Liver (tissue), 3 donors: Measurements from ENCODE around the gene DNAAF8.

Experiments used
- ATF3 ChIP-seq: IDR thresholded peaks from 2 replicates; pipeline ENCODE4 v1.6.1; 2016; ENCODE audit warnings: antibody characterized with exemption
- CTCF ChIP-seq: fragments of 150-350 bp; IDR thresholded peaks from 2 replicates; pipeline ENCODE4 v1.5.1; 2017; ENCODE audit warnings: improper control_type of control experiment, low read depth, low read length; ENCODE audit not compliant: missing input control
- FOXA1 ChIP-seq: IDR thresholded peaks from 2 replicates; pipeline ENCODE4 v1.6.1; 2016; ENCODE audit warnings: antibody characterized with exemption
- MAX ChIP-seq: IDR thresholded peaks from 2 replicates; pipeline ENCODE4 v1.6.1; 2016; ENCODE audit warnings: antibody characterized with exemption
- RAD21 ChIP-seq, 2 donors: IDR thresholded peaks; 2 replicates each; pipeline ENCODE4 v1.6.1; 2016; ENCODE audit warnings: antibody characterized with exemption in 2 of 2, mild to moderate bottlenecking in 2 of 2
- REST ChIP-seq: IDR thresholded peaks from 2 replicates; pipeline ENCODE4 v1.6.1; 2016; ENCODE audit warnings: antibody characterized with exemption, mild to moderate bottlenecking
- RXRA ChIP-seq, 2 donors: IDR thresholded peaks; 2 replicates each; pipeline ENCODE4 v1.6.1; 2017 to 2018; ENCODE audit warnings: antibody characterized with exemption in 2 of 2, mild to moderate bottlenecking in 1 of 2
- SP1 ChIP-seq: IDR thresholded peaks from 2 replicates; pipeline ENCODE4 v1.6.1; 2018; ENCODE audit warnings: antibody characterized with exemption, mild to moderate bottlenecking
- TAF1 ChIP-seq: conservative IDR thresholded peaks from 2 replicates; pipeline ENCODE4 v1.6.1; 2016; ENCODE audit warnings: antibody characterized with exemption, mild to moderate bottlenecking
- YY1 ChIP-seq: IDR thresholded peaks from 2 replicates; pipeline ENCODE4 v1.6.1; 2016; ENCODE audit warnings: antibody characterized with exemption, mild to moderate bottlenecking
- ZBTB33 ChIP-seq: IDR thresholded peaks from 2 replicates; pipeline ENCODE4 v1.6.1; 2016; ENCODE audit warnings: antibody characterized with exemption
- donor health status: healthy.
- donor health status: healthy.

- TF ChIP-seq CTCF (no peak), RAD21 (IDR thresholded peaks at IDR 0.05) (no peak), REST (no peak), ATF3 (no peak), SP1 (no peak), FOXA1 (no peak), TAF1 (no peak), YY1 (no peak), MAX (no peak), ZBTB33 (no peak), RXRA (IDR thresholded peaks at IDR 0.05) (no peak)
Measured at GRCh38 chr16:4780235-4780634, 45.9 kb downstream of the DNAAF8 start.
